NB4 (cell line): ENCODE results near the gene PDXDC1.
"Not testable (repeated sequence)": the region's sequence is repeated elsewhere in the genome, so short reads cannot be mapped to it uniquely, and the experiment has no call there.

Experiments used
- MYC ChIP-seq: IDR thresholded peaks from 2 replicates; pipeline ENCODE4 v1.6.1; 2011; ENCODE audit warnings: low read depth, low read length
- POLR2A ChIP-seq: IDR thresholded peaks from 2 replicates; pipeline ENCODE4 v1.6.1; 2011; ENCODE audit warnings: mild to moderate bottlenecking; ENCODE audit not compliant: insufficient read length; ENCODE audit errors: extremely low read depth
- TF ChIP-seq, protein P1 (sequence below): IDR thresholded peaks from one replicate; pipeline ENCODE4 v1.5.1; 2012; ENCODE audit warnings: low read depth, low read length

DNA sequence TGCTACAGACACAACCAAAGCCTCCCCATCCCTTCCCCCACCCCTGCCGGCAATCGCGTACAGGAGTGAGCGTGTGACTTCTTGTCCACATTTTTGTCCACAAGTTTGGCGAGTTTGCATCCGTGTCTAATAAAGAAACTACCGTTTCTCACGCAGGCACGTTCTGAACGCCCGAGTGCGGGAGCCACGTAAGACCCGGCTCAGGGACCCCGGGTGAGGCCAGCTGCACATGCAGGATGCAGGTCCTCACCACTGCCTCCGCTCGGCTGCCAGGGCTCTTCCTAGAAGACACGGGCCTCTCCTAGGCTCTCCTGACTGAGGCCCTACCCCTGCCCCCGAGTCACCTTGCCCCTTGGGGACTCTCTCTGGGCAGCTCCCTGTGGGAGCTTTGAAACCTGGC lies 174.0 kb downstream of the PDXDC1 start:
- TF ChIP-seq, protein P1, sequence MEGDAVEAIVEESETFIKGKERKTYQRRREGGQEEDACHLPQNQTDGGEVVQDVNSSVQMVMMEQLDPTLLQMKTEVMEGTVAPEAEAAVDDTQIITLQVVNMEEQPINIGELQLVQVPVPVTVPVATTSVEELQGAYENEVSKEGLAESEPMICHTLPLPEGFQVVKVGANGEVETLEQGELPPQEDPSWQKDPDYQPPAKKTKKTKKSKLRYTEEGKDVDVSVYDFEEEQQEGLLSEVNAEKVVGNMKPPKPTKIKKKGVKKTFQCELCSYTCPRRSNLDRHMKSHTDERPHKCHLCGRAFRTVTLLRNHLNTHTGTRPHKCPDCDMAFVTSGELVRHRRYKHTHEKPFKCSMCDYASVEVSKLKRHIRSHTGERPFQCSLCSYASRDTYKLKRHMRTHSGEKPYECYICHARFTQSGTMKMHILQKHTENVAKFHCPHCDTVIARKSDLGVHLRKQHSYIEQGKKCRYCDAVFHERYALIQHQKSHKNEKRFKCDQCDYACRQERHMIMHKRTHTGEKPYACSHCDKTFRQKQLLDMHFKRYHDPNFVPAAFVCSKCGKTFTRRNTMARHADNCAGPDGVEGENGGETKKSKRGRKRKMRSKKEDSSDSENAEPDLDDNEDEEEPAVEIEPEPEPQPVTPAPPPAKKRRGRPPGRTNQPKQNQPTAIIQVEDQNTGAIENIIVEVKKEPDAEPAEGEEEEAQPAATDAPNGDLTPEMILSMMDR: not testable (repeated sequence)
- TF ChIP-seq MYC, POLR2A: not testable (repeated sequence)
